GM21576 (cell line): ENCODE measurements around the gene ATAD3A.

Source experiments
- ATAC-seq: cut with Tn5 transposase; IDR thresholded peaks from one replicate; pipeline ENCODE4 v1.9.1; 2021; ENCODE audit warnings: mild to moderate bottlenecking, moderate library complexity; ENCODE audit not compliant: unreplicated experiment

Gene ATAD3A

DNA sequence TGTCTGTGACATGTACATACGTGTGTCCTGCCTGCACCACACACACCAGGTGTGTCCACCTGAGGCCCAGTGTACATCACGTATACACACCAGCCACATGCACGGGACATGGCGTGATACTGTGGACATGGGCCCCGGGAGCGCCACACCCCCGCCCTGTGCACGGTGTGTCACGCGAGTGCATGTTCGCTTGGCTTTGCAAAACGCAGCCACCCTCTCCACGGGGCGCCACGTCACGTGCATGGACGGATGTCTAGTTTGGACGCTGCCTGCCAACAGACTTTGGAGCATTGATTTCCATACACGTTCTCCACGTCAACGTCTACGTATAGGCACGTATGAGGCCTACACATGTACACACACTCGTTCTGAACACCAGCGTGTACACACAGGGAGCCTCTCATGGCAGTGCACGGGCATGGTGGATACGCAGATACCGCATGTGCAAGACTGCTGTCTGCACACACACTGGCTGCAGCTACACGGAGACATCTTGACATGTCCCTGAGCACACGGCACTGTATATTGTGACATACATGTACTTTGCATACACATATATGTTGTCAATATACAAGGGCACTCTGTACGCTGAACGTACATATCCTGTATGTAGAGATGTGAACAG lies 25.8 kb downstream of the ATAD3A start:
- no peak for ATAC-seq

DNA sequence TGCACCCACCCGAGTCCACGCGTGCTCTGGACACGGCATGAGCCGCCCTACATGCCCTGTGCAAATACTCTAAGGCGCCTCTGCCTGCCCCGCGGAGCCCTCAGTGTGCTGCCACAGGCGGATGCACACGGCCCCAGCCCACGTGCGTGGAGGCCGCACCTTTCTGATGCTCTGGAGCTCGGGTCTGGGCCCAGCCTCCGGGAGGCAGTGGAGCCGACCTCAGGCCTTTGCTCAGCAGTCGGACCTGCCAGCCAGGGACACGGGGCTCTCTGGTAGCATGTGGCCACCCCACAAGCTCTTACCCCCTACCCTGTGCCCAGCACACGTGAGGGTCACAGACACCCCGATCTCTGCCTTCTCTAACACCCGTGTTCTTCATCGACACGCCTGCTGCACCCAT lies 26.4 kb downstream of the ATAD3A start:
- ATAC-seq: no peak

DNA sequence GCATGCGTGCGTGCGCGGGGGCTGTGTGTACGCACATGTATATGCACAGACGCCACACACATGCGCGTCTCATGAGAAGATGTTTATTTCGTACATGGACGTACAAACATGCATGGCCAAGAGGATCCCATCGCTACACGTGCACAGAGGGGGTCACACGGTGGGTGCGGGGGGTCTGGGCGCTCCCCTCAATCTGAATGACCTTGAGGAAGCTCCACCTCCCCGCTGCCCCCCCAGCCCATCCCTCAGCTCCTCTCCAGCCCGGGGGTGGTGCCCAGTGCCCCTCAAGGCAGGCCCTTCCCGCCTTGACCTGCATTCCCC lies 27.0 kb downstream of the ATAD3A start:
- no peak for ATAC-seq

DNA sequence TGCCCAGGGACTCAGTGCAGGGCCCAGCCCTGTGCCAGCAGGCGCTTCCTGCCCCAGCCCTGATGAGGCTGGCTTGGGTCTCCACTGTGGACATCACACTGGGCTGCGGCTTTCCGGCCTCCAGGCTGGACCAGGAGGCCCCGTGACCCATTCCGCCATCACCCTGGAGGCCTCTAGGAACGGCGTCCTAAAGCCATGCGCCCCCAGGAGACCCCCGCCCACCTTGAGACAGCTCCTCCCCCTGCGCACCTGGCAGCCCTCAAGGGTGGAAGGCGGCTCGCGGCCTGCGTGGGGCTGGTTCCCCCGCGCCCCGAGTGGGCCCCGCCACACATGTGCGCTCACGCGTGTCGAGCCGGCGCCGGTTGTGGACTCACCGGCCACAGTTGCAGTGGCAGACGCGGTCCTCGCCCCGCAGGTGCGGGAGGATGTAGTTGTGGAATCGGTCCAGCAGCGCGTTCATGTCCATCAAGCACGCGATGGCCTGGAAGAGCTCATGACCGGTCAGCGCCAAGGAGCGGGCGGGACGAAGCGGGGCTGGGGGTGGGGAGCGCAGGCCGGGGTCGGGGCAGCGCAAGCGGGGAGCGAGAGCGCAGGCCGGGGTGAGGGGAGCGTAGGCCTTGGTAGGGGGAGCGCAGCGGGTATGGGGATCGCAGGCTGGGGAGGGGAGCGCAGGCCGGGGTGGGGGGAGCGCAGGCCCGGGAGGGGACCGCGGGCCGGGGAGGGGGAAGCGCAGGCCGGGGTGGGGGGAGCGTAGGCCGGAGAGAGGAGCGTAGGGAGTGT lies 27.5 kb downstream of the ATAD3A start:
- ATAC-seq: no peak

DNA sequence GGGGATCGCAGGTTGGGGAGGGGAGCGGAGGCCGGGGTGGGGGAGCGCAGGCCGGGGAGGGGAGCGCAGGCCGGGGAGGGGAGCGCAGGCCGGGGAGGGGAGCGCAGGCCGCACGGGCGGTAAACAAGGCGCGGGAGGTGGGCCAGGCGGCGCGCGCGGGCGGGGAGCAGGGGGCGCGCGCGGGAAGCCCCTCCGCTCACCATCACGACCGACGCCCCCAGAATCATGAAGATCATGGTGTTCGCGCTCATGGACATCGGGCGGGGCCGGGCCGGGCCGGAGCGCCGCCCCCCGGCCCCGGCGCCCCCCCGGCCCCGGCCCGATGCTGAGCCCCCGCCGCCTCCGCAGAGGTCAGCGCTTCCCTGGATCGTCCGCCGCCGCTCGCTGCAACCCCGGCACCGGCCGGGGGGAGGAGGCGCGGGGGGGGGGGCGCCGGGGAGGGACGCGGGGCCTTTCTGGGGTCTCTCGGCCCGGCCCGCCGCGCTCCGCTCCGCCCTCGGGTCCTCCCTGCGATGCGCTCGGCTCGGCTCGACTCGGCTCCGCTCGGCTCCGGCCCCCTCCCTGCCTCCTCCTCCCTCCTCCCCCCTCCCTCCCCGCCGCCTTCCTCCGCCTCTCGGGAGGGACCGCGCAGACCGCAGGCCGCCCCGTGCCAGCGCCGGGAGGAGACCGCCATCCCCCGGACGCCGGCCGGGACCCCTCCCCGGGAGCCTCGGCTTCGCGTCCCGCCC lies 28.3 kb downstream of the ATAD3A start, which contains the start of gene TMEM240:
TSS of gene TMEM240 (minus strand) at position 535 of the 728 bp plus-strand sequence. CDS start at position 257, 278 bp downstream.
- no peak for ATAC-seq

DNA sequence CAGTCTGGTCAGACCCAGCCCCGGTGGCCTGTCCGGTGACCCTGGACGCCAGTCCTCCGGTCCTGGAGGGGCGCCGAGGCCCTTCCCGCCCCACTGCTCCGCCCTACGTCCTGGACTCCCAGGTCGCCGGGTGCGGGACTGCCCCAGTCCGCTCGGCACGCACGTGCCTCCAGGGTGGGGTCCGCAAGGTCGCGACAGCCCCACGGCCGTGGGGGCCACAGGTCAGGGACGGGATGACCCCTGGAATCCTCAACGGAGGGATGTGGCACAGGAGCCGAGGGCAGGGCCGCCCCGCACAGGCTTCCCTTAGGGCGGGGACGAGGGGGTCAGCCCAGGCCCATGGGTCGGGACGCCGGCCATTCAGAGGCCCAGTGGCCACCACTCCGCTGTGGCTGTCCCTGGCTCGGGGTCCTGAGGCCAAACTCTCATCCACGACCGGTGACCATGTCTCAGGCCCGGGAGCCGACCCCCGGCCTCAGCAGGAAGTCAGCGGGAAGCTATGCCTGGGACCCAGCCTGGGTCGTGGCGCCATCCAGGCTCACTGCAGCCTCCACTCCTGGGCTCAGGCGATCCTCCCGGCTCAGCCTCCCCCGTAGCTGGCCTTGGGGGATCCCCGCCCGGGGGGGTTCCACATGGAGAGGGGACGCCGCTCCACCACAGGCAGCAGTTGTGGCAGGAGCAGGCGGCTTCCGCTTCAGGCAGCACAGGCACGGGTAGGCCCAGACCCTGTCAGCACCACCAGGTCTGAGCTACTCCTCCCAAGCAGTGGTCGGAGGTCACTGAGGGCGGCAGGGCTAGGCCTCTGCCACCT lies 29.1 kb downstream of the ATAD3A start:
- ATAC-seq: no peak

DNA sequence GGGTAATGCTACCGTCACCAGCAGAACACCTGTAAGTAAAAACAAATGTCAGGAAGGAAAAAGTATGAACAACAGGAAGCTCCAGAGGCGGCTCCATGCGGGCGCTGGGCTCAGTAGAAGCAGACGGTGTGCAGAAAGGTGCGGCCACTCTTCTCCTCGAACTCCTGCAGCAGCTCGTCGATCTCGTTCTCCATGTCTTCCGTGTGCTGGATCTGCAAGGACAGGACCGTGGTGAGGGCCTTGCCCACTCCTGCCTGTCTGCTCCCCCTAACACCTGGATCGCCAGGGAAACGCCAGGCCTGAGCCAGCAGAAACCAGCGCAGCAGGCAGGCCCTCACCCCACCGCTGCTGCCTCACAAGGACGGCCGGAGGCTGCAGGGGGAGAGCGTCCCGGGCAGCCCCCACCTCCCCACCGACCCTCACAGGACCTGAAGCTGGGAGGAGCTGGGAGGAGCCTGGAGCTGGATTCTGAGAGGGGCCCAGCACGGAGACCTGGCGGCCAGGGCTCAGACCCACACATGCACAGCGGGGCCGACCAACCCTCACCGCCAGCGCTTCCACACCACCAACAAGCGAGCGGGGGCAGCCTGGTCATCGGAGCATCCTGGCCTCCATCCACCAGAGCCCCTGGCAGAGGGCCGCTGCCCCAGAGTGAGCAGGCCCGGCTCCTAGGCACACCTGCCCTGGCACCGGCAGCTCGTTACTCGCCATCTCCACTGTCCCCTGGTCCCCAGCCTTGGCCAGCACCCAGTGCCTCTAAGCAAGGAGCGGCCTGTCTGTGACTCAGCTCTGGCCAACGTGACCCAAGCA lies 30.2 kb downstream of the ATAD3A start:
- ATAC-seq: no peak

DNA sequence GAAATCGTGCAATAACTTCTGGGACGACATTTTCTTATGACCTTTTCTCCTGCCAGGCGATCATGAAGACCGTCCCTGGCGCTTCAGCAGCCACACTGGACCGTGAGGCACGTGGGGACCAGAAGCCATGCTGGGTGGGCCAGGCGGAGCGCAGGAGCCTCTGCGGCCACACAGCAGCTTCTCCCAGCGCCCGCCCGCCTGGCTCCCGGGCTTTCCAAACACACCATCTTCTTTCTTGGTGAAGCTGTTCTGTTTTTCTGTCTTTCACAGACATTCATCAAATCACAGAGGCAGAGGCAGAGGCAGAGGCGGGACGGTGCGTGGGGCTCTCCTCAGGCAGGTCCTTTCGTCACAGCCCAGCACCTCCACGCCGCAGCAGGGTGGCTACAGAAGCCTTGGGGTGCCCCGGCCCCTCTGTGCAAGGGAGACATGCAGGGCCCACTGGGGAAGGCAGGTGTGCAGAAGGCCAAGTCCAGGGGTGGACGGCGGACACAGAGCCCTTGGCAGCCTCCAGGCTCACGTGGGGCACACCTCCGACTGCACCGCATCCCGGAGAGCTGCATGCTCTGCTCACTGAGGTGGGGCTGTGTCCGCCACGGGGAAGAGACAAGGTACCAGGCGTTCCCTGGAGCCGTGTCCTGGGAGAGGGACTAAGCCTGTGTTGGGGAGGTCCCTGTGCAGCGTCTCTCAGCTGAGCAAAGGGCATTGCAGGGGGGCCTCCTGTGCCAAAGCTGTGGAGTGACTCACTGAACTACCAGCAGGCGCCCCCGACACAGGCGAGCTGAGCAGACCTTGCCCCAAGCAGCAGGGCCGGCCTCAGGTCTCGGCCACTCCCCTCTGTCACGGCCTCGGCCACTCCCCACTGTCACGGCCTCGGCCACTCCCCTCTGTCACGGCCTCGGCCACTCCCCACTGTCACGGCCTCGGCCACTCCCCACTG lies 31.1 kb downstream of the ATAD3A start:
- no peak for ATAC-seq

DNA sequence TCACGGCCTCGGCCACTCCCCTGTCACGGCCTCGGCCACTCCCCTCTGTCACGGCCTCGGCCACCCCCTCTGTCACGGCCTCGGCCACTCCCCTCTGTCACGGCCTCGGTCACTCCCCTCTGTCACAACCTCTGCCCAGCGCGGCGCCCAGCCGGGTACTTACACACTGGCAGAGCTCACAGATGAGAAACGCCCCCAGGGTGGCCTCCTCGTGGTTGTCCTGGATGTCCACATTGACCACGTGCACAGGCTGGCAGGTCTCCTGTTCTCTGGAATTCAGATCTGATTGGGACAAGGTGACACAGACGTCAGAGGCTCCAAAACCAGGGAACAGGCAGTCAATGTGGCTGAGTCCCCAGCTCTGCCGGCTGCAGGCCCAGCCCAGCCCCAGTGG lies 31.7 kb downstream of the ATAD3A start:
- ATAC-seq: no peak

DNA sequence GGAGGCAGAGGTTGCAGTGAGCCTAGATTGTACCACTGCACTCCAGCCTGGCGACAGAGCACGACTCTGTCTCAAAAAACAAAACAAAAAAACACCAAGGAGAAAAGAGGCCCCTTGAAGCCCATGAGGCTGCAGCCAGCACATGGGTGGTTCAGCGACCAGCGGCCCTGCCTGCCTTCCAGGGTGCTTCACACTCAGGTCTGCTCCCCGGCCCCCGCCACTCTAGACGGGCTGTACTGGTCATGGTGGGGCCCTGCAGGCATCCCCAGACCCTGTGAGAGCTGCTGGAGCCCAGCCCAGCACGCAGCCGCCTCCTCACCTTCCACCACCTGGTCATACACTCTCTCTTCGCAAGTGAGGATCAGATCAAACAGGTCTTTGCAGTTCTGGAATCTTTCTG lies 32.6 kb downstream of the ATAD3A start:
- no peak for ATAC-seq

DNA sequence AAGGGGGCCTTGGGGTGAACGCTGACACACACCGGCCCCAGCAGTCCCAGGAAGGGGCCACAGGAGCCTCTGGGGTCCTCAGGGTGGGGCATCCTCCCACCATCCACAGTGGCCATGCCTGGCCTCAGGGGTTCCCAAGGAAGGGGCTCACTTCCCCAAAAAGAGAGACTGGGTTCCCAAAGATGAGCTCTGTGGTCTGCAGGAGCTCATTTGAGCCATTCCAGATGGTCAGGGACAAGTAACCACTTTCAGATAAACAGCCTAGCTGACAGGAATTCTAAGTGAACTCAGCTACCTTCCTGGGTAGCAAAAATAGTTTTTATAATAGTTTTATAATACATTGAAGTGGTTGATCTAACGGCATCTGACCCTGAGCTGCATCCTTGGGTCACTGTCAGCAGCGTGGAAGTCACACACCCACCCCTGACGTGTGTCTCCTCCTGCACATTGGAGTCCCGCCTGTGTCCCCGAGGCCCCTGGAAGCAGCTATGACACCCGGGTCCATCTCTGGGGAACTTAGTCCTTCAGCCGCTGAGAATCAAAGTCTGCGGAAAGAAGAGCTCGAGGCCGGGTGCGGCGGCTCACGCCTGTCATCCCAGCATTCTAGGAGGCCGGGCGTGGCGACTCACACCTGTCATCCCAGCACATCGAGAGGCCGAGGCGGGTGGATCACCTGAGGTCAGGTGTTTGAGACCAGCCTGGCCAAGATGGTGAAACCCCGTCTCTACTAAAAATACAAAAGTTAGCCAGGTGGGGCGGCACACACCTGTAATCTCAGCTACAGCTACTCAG lies 34.2 kb downstream of the ATAD3A start:
- ATAC-seq: no peak

DNA sequence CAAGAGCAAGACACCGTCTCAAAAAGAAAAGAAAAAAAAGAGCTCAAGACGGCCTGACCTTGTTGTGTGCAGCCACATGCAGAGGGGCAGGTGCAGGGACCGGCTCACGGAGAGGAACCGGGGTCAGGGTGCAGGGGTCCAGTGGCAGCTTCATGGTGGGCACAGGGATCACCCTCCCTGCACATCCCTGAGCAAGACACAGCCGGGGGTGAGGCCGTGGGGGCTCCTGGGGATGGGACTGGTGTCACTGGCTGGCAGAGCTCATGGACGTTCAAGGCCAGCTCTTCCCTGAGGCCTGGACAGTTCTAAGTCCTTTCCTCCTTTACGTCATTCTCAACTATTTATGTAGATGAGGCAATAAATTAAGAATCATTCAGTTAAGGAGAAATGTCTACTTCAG lies 35.0 kb downstream of the ATAD3A start:
- no peak for ATAC-seq

DNA sequence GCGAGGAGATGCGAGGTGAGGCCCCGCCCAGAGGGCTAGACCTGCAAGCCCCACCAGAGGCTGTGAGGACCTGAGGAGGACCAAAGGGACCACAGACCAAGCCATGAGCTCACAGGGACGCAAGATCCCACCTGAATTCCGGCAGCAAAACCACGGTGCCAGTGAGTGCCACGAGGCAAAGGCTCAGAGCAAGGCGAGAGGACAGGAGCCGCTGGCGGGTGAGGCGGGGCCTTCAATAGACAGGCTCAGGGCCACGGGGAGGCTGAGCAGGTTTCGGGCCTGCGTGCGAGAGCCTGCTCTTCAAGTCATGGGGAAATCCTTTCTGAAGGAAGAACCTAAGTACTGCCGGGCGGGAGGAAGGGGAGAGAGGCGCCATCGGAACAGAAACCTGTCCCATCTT lies 35.5 kb downstream of the ATAD3A start:
- ATAC-seq: no peak

DNA sequence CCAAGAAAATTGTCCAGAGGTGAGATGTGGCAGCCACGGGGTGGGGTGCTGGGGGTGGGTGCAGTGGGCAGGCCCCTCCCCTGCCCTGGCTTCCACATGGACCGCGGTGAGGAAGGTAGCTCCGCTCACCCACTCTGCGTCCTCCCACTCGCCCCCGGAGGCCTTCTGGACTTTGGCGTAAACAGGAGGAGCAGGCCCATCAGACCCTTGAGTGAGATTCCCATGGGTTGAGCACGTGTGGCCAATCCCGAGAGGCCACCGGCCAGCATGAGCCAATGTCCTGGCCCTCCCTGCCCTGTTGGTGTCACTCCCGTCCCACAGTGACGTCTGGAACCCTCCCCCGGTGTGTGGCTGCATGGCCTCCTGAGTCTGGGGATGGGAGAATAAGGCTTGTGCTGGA lies 36.6 kb downstream of the ATAD3A start:
- ATAC-seq: no peak

DNA sequence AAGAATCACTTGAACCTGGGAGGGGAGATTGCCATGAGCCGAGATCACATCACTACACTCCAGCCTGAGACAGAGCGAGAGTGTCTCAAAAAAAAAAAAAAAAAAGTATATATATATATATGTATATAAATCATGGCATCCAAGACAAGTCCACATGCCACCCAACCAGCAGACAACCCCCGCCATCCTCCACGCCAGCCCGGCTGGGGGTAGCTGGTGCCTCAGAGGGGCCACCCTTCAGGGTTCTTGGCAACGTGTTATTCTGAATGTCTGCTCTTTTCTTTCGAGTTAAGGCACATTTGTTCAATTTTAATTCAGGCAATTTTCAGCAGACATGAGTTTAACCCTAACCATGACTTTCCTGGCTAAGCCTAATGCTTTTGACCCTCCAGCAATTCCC lies 38.1 kb downstream of the ATAD3A start:
- ATAC-seq: no peak

DNA sequence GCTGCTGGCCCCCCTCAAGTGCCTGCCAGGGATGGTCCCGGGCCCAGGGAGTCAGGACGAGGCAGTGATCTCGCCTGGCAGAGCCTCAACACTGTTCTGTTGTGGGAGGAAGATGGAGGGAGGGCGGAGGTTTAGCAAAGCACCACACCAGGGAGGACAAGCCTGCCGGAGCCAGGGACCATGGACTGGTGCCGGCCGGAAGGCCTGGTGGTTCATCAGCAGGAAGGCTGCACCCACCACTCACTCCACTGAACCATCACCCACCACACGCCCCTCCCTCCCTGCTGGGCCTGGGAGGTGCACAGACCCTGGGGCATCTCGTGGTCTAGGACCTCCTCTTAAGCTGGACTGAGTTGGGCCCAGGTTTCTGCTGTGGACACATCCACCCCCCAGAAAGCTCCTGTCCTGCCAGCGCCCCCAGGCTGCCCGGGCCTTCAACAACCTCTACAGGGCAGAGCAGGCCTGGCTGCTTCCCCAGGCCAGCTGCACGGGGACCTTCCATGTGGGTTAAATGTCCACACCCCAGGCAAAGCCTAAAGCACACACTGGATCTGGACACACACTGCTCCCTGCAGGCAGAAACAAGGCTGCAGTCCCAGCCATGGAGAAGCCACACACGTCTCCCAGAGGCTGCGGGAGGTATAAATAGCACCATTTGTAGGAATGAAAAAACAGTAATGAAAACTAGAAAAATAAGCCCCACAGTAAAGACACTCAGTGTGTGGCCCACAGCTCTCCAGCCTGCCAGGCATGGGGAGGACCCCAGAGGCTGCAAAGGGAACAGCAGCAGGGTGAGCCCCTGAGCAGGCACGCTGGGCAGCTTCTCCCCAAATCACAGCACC lies 38.9 kb downstream of the ATAD3A start:
- ATAC-seq: no peak

DNA sequence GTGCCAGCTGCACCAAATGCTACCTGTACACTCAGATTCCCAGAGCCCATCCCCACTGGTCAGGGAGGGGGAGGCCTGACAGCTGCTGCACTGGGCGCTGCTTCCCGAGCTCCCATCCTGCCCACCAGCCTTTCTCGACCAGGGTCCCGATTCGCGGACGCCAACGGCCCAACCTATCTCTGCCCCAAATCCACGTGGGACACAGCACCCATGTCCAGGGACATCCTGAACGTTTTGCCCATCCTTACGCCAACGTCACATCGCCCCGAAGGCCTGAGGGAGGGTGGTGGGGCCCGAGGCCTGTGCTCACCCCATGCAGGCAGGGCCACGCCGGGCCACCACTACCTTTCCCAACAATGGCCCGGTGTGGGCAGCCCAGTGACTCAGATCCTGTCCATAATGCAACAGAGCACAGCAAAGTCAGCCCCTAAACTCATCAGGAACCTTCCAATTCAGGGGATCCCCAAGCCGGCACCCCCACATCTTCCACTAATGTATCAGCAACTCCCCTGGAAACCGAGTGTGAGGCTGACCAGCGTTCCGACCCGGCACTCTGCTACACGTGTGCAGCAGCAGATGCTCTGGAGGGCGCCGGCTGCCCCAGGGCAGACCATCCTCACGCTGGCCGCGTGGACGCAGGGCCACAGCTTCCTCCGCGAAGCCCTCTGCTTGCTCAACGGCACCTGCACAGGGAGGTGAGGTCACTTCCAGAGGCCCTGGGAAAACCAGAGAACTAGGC lies 39.7 kb downstream of the ATAD3A start:
- no peak for ATAC-seq
